ENCODE measurements around the gene CNTNAP2.

CNTNAP2 gene

GRCh38 chr7:148204639-148205304, 2088.2 kb downstream of the CNTNAP2 start:
- DNase-seq = no peak

- DNase-seq = no peak
These were observed 2093.1 kb downstream of the CNTNAP2 start for GRCh38 chr7:148209643-148210190.

GRCh38 chr7:148210804-148211325, 2094.3 kb downstream of the CNTNAP2 start:
- no peak for DNase-seq

GRCh38 chr7:148211740-148212151, 2095.1 kb downstream of the CNTNAP2 start:
- DNase-seq = no peak

- no peak for DNase-seq
These were observed 2096.1 kb downstream of the CNTNAP2 start for GRCh38 chr7:148212731-148213130.

GRCh38 chr7:148214101-148214500, 2097.5 kb downstream of the CNTNAP2 start:
- DNase-seq = no peak

- no peak for DNase-seq
These were observed 2102.0 kb downstream of the CNTNAP2 start for GRCh38 chr7:148218603-148219002.

GRCh38 chr7:148222721-148223120, 2106.1 kb downstream of the CNTNAP2 start:
- DNase-seq = no peak

GRCh38 chr7:148223160-148223559, 2106.6 kb downstream of the CNTNAP2 start:
- DNase-seq = no peak

- no peak for DNase-seq
These were observed 2107.1 kb downstream of the CNTNAP2 start for GRCh38 chr7:148223738-148224137.

- DNase-seq = no peak
These were observed 2113.7 kb downstream of the CNTNAP2 start for GRCh38 chr7:148230296-148230695.

GRCh38 chr7:148230883-148231282, 2114.3 kb downstream of the CNTNAP2 start:
- no peak for DNase-seq

GRCh38 chr7:148232784-148233183, 2116.2 kb downstream of the CNTNAP2 start:
- DNase-seq = no peak

GRCh38 chr7:148234715-148235114, 2118.1 kb downstream of the CNTNAP2 start:
- DNase-seq = no peak

GRCh38 chr7:148238761-148239325, 2122.2 kb downstream of the CNTNAP2 start:
- no peak for DNase-seq

- no peak for DNase-seq
These were observed 2125.2 kb downstream of the CNTNAP2 start for GRCh38 chr7:148241700-148242293.

GRCh38 chr7:148242294-148242821, 2125.8 kb downstream of the CNTNAP2 start:
- DNase-seq = peak; percentile 68 to 82

- DNase-seq = no peak
These were observed 2128.8 kb downstream of the CNTNAP2 start for GRCh38 chr7:148245381-148245780.

- no peak for DNase-seq
These were observed 2137.0 kb downstream of the CNTNAP2 start for GRCh38 chr7:148253629-148254028.

GRCh38 chr7:148255333-148255732, 2138.7 kb downstream of the CNTNAP2 start:
- DNase-seq = peak; percentile 5 to 62

GRCh38 chr7:148256433-148256832, 2139.8 kb downstream of the CNTNAP2 start:
- no peak for DNase-seq

- no peak for DNase-seq
These were observed 2144.0 kb downstream of the CNTNAP2 start for GRCh38 chr7:148260599-148260998.

GRCh38 chr7:148261523-148261922, 2144.9 kb downstream of the CNTNAP2 start:
- DNase-seq = no peak

All from Kasumi-1 (cell line).